CD8-positive, alpha-beta memory T cell (primary cell): ENCODE measurements around the gene SEC24A. TPM values are rescaled to one million over a fixed set of nuclear protein-coding genes. Genes with fewer than 3 reads are reported as not detected.
"Not testable (repeated sequence)": the region's sequence is repeated elsewhere in the genome, so short reads cannot be mapped to it uniquely, and the experiment has no call there.

Source experiments
- CTCF ChIA-PET: fragments of 350-600 bp; sonication (Branson Sonifier 250); formaldehyde crosslinking; loops from one replicate; lab custom pipeline; 2021; ENCODE audit warnings: antibody characterized with exemption; lab: Charles Lee
- POLR2A ChIA-PET: fragments of 350-600 bp; sonication (Branson Sonifier 250); formaldehyde crosslinking; loops from one replicate; lab custom pipeline; 2021; ENCODE audit warnings: antibody characterized with exemption; lab: Charles Lee
- DNase-seq, 5 donors: peaks; one replicate each; pipeline versions ENCODE4 v3.0.0 to v3.0.0-alpha.2; 2020 to 2022; ENCODE audit warnings: mixed read lengths in 1 of 5
- H3K27ac ChIP-seq: one replicate; pipeline ENCODE4 v1.7.0; 2013; ENCODE audit warnings: low read depth, mild to moderate bottlenecking, low read length, moderate library complexity
- H3K27me3 ChIP-seq: 2 replicates; pipeline ENCODE4 v1.7.0; 2013; ENCODE audit warnings: low read length, mild to moderate bottlenecking; ENCODE audit not compliant: insufficient read depth, poor library complexity, severe bottlenecking
- H3K36me3 ChIP-seq: 2 replicates; pipeline ENCODE4 v1.7.0; 2013; ENCODE audit warnings: mild to moderate bottlenecking, low read length, moderate library complexity; ENCODE audit not compliant: insufficient read depth
- H3K4me1 ChIP-seq: 2 replicates; pipeline ENCODE4 v1.7.0; 2013; ENCODE audit warnings: mild to moderate bottlenecking, low read length, moderate library complexity; ENCODE audit not compliant: insufficient read depth
- H3K4me3 ChIP-seq: 2 replicates; pipeline ENCODE4 v1.7.0; 2013; ENCODE audit warnings: mild to moderate bottlenecking, low read length
- H3K9me3 ChIP-seq: 2 replicates; pipeline ENCODE4 v1.7.0; 2013; ENCODE audit warnings: mild to moderate bottlenecking, low read length
- H3K27ac Mint-ChIP-seq, 8 donors: one replicate each; pipeline ENCODE4 v1.8.0; 2020 to 2021; ENCODE audit warnings: mixed read lengths in 8 of 8, mild to moderate bottlenecking in 6 of 8, inconsistent platforms in 3 of 8, moderate library complexity in 3 of 8
- H3K27me3 Mint-ChIP-seq, 2 donors: one replicate each; pipeline ENCODE4 v1.8.0; 2020 to 2021; ENCODE audit warnings: mixed read lengths in 2 of 2, mild to moderate bottlenecking in 1 of 2, moderate library complexity in 1 of 2
- H3K36me3 Mint-ChIP-seq, 3 donors: one replicate each; pipeline ENCODE4 v1.8.0; 2020 to 2021; ENCODE audit warnings: mixed read lengths in 3 of 3, inconsistent platforms in 1 of 3, mild to moderate bottlenecking in 1 of 3
- H3K4me1 Mint-ChIP-seq, 3 donors: one replicate each; pipeline ENCODE4 v1.8.0; 2020 to 2021; ENCODE audit warnings: mixed read lengths in 3 of 3, inconsistent platforms in 1 of 3, mild to moderate bottlenecking in 1 of 3
- H3K4me3 Mint-ChIP-seq, 7 donors: one replicate each; pipeline ENCODE4 v1.8.0; 2020 to 2021; ENCODE audit warnings: mixed read lengths in 7 of 7, mild to moderate bottlenecking in 6 of 7, moderate library complexity in 4 of 7, inconsistent platforms in 2 of 7
- H3K9me3 Mint-ChIP-seq, 5 donors: one replicate each; pipeline ENCODE4 v1.8.0; 2020 to 2022; ENCODE audit warnings: mixed read lengths in 5 of 5, mild to moderate bottlenecking in 3 of 5, moderate library complexity in 2 of 5, inconsistent platforms in 1 of 5
- polyA plus RNA-seq: library from polyadenylated mRNA; unstranded; fragments of 300-500 nt; fragmentation: Illumina TruSeq; gene quantifications from one replicate; pipeline ENCODE4 v1.2.3, GENCODE V29; 2021
- total RNA-seq, 2 experiments: library from RNA; stranded (reverse); gene quantifications; one replicate each; pipeline ENCODE4 v1.2.3, GENCODE V29; 2021

Gene SEC24A
- total RNA-seq (10 to 100 TPM; 18.8 to 21.2 TPM), polyA plus RNA-seq (8.1 TPM)

DNA sequence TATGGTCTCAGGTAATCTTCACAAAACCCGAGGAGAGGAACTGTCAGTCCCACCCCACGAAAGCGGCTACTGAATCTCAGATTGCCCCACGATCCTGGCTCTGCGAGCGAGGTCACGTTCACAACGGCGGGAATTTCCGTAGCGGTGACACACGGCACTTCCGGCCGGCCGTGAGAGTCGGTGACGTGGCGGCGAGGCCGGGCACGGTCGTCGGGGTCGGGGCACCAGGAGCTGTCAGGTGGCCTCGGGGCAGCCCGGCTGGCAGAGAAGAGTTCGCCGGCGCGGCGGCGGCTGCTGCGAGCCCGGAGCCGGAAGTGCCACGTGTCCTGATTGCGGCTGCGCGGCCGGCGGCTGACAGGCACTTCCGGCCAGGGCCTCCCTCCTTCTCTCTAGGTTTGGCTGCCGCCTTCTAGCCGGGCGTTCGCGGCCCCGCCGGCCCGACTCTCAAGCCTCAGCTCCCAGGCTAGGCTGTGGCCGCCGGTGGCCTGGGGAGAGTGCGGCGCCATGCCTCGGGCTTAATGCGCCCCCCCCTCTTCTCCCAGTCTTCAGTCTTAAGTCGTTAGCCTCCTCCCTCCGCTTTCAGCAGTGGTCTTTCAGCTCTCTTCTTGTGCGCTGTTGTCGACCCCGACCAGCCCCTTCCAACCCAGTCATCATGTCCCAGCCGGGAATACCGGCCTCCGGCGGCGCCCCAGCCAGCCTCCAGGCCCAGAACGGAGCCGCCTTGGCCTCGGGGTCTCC is at the start of gene SEC24A:
SEC24A (plus strand) TSS at position 361 of the 738 bp plus-strand sequence; CDS start at position 653, 292 bp downstream.
- Mint-ChIP-seq H3K36me3 (peaks cover 0 to 14% (median 0%) of the 10 kb centered on the region in 3 donors), H3K9me3 (no peaks in the 10 kb centered on the region), H3K4me3 (peak within 1 kb of the TSS; percentile 89 to 98 (median 95)), H3K27ac (peak within 1 kb of the TSS; percentile 96 to 100 (median 98)), H3K4me1 (peaks cover 22 to 38% (median 37%) of the 10 kb centered on the region in 3 donors), H3K27me3 (no peaks in the 10 kb centered on the region)
- DNase-seq: peak; percentile 88 to 93 (median 90)
- H3K4me3 ChIP-seq: peak within 1 kb of the TSS; percentile 71
- peaks cover 10% of the 10 kb centered on the region for H3K4me1 ChIP-seq
- no peaks in the 10 kb centered on the region for H3K36me3 ChIP-seq
- peak within 1 kb of the TSS; percentile 93 for H3K27ac ChIP-seq
- H3K27me3 ChIP-seq: no peaks in the 10 kb centered on the region
- ChIA-PET CTCF (interaction anchor here (0.8 to 1.3 kb wide), 3 partner anchors 17 to 277 kb away, joined by 3 to 6 read pairs (median 3); partner anchors contain the start of genes CAMLG and UBE2B), POLR2A (interaction anchor here (0.6 to 1.2 kb wide), 5 partner anchors 15 to 680 kb away, joined by 3 to 6 read pairs (median 5); partner anchors contain the start of genes C5orf15 and UBE2B)
- H3K9me3 ChIP-seq: no peaks in the 10 kb centered on the region

DNA sequence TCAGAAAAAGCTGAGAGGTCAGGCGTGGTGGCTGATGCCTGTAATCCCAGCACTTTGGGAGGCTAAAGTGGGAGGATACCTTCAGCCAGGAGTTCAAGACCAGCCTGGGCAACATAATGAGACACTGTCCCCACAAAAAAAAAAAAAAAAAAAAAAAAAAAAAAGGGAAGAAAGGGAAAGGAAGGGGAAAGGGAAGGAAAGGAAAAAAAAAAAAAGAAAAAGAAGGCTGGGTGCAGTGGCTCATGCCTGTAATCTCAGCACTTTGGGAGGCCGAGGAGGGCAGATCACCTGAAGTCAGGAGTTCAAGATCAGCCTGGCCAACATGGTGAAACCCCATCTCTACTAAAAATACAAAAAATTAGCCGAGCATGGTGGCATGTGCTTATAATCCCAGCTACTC is 48.8 kb upstream of the SEC24A start:
- POLR2A ChIA-PET: not testable (repeated sequence)
- CTCF ChIA-PET: interaction anchor here (0.6 to 2.4 kb wide), 2 partner anchors 13 to 41 kb away, joined by 3 to 8 read pairs; no protein-coding TSS in a partner anchor

GRCh38 chr5:134600600-134600999 is 48.0 kb upstream of the SEC24A start:
- Histone ChIP-seq H3K27ac (no peak overlapping the region), H3K9me3 (no peaks in the 10 kb centered on the region), H3K4me3 (no peak overlapping the region), H3K4me1 (no peaks in the 10 kb centered on the region), H3K36me3 (peaks cover 11% of the 10 kb centered on the region), H3K27me3 (no peaks in the 10 kb centered on the region)
- no peak overlapping the region for H3K4me3 Mint-ChIP-seq
- POLR2A ChIA-PET: no interaction called here
- H3K27me3 Mint-ChIP-seq: no peaks in the 10 kb centered on the region
- CTCF ChIA-PET: no interaction called here
- H3K4me1 Mint-ChIP-seq: no peaks in the 10 kb centered on the region
- no peak for DNase-seq
- H3K36me3 Mint-ChIP-seq: peaks cover 0 to 30% (median 6%) of the 10 kb centered on the region in 3 donors
- H3K9me3 Mint-ChIP-seq: no peaks in the 10 kb centered on the region
- H3K27ac Mint-ChIP-seq: no peak overlapping the region

More for the DNA sequence above, 48.8 kb upstream of the SEC24A start:
- Mint-ChIP-seq H3K36me3 (peaks cover 0 to 23% (median 5%) of the 10 kb centered on the region in 3 donors), H3K27ac (peak overlapping the region in 1 of 8 donors; percentile 32)
- not testable (repeated sequence) for H3K4me1 Mint-ChIP-seq, H3K36me3 ChIP-seq, H3K27me3 ChIP-seq, H3K4me3 ChIP-seq, H3K9me3 ChIP-seq, H3K9me3 Mint-ChIP-seq, H3K4me1 ChIP-seq, H3K27me3 Mint-ChIP-seq, H3K27ac ChIP-seq, H3K4me3 Mint-ChIP-seq, DNase-seq

DNA sequence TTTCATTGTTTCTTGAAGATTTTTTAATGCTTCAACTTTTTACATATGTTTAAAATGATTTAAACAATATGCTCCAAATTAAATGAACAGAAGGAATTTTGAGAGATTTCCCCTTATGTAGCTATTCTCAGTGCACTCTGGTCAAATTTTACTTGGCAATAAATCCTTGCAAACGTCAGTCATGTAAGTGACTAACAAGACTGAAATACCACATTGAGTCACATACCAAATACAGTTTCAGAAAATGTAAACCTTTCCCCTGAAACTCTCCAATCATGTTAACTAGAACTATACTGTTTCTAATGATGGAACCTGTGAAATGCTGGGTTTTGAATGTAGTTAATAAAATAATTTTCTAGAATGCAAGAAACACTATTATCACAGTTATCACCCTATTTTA is 45.5 kb upstream of the SEC24A start:
- H3K9me3 ChIP-seq: no peaks in the 10 kb centered on the region
- DNase-seq: no peak
- no peaks in the 10 kb centered on the region for H3K9me3 Mint-ChIP-seq
- no peak overlapping the region for H3K27ac ChIP-seq
- no peak overlapping the region for H3K4me3 Mint-ChIP-seq
- H3K27ac Mint-ChIP-seq: no peak overlapping the region
- peaks cover 0 to 54% (median 12%) of the 10 kb centered on the region in 3 donors for H3K36me3 Mint-ChIP-seq
- no peaks in the 10 kb centered on the region for H3K4me1 Mint-ChIP-seq
- H3K27me3 Mint-ChIP-seq: no peaks in the 10 kb centered on the region
- no peaks in the 10 kb centered on the region for H3K4me1 ChIP-seq
- H3K4me3 ChIP-seq: no peak overlapping the region
- H3K36me3 ChIP-seq: peaks cover 29% of the 10 kb centered on the region
- ChIA-PET POLR2A (no interaction called here), CTCF (no interaction called here)
- H3K27me3 ChIP-seq: no peaks in the 10 kb centered on the region

DNA sequence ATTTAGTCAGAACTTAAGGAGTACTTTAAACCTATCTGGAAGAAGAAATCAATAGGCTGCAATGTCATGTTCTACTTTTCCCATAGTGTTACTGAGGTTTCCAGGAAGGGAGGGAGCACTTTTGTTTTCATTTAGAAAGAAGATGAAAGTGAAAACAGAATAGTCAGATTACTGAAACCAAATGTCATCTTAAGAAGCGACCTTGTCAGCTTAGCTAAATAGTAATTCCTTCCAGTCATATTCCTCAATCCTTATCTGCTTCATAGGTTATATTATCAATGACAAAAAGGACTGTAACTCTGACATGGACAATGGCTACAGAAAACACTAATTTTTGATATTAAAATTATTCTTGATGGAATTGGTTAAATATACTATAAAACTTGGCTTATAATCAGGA is 43.7 kb upstream of the SEC24A start:
- peaks cover 44% of the 10 kb centered on the region for H3K36me3 ChIP-seq
- no peaks in the 10 kb centered on the region for H3K4me1 ChIP-seq
- no peaks in the 10 kb centered on the region for H3K27me3 ChIP-seq
- no peaks in the 10 kb centered on the region for H3K4me1 Mint-ChIP-seq
- peak overlapping the region in 5 of 8 donors; percentile 10 to 70 (median 27) for H3K27ac Mint-ChIP-seq
- no peak for DNase-seq
- H3K27ac ChIP-seq: no peak overlapping the region
- ChIA-PET CTCF (interaction anchor here (1.0 kb wide), 1 partner anchor 303 kb away, joined by 3 read pairs; no protein-coding TSS in a partner anchor), POLR2A (no interaction called here)
- no peaks in the 10 kb centered on the region for H3K9me3 Mint-ChIP-seq
- peaks cover 0 to 72% (median 13%) of the 10 kb centered on the region in 3 donors for H3K36me3 Mint-ChIP-seq
- H3K27me3 Mint-ChIP-seq: no peaks in the 10 kb centered on the region
- no peaks in the 10 kb centered on the region for H3K9me3 ChIP-seq
- H3K4me3 ChIP-seq: no peak overlapping the region
- H3K4me3 Mint-ChIP-seq: no peak overlapping the region

- Histone ChIP-seq H3K4me1 (no peaks in the 10 kb centered on the region), H3K27me3 (no peaks in the 10 kb centered on the region), H3K9me3 (no peaks in the 10 kb centered on the region), H3K36me3 (peaks cover 47% of the 10 kb centered on the region), H3K4me3 (no peak overlapping the region), H3K27ac (no peak overlapping the region)
- H3K4me3 Mint-ChIP-seq: no peak overlapping the region
- no peak overlapping the region for H3K27ac Mint-ChIP-seq
- H3K27me3 Mint-ChIP-seq: no peaks in the 10 kb centered on the region
- H3K4me1 Mint-ChIP-seq: no peaks in the 10 kb centered on the region
- H3K36me3 Mint-ChIP-seq: peaks cover 3 to 85% (median 16%) of the 10 kb centered on the region in 3 donors
- ChIA-PET CTCF (interaction anchor here (0.8 kb wide), 1 partner anchor 19 kb away, joined by 4 read pairs; no protein-coding TSS in a partner anchor), POLR2A (no interaction called here)
- no peaks in the 10 kb centered on the region for H3K9me3 Mint-ChIP-seq
- no peak for DNase-seq
These were observed 41.9 kb upstream of the SEC24A start for GRCh38 chr5:134606726-134607125.

DNA sequence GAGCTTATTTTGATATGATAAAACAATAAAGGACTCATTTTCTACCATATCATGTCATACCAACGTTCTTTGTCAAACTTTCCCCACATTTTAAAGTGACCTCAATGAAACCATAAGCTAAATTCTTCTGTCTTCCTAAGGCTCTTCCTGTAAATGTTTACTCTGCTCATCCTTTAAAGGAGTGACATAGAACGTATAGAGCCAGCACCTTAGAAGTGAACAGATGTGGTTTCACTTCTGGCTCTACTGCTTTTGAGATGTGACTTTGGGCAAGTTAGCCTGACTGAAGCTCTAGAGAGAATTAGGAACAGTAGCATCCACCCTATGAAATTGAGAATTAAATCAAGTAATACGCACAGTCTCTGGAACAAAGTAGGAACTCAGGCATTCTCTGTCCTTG is 40.0 kb upstream of the SEC24A start:
- H3K36me3 ChIP-seq: peaks cover 54% of the 10 kb centered on the region
- peaks cover 0 to 2% (median 0%) of the 10 kb centered on the region in 3 donors for H3K4me1 Mint-ChIP-seq
- peaks cover 7 to 90% (median 19%) of the 10 kb centered on the region in 3 donors for H3K36me3 Mint-ChIP-seq
- no peak overlapping the region for H3K4me3 Mint-ChIP-seq
- H3K4me3 ChIP-seq: no peak overlapping the region
- H3K27ac Mint-ChIP-seq: peak overlapping the region in 7 of 8 donors; percentile 1 to 80 (median 59)
- H3K27me3 ChIP-seq: no peaks in the 10 kb centered on the region
- no peak overlapping the region for H3K27ac ChIP-seq
- no peak for DNase-seq
- no peaks in the 10 kb centered on the region for H3K4me1 ChIP-seq
- H3K27me3 Mint-ChIP-seq: no peaks in the 10 kb centered on the region
- H3K9me3 ChIP-seq: no peaks in the 10 kb centered on the region
- no peaks in the 10 kb centered on the region for H3K9me3 Mint-ChIP-seq
- POLR2A ChIA-PET: no interaction called here
- CTCF ChIA-PET: interaction anchor here (2.8 kb wide), 1 partner anchor 21 kb away, joined by 13 read pairs; no protein-coding TSS in a partner anchor
